ENCODE measurements around the gene ATP1A4.

Gene ATP1A4

DNA sequence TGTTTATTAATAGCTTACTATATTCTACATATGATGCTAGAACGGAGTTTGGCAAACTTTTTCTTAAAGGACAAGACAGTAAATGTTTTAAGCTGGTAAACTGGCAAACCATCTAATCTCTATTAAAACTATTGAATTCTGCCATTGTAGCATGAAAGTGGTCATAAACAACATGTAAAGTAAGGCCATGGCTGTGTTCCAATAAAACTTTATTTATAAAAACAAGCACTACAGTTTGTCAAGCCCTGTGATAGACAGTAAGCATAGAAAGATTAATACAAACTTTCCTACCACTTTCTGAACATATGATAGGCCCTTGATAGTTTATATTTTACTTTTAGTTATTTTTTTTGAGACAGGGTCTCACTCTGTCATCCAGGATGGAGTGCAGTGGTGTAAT lies 76.2 kb downstream of the ATP1A4 start:
- no peak for DNase-seq (ENCODE audit: low read depth)
- TF ChIP-seq, protein P1, sequence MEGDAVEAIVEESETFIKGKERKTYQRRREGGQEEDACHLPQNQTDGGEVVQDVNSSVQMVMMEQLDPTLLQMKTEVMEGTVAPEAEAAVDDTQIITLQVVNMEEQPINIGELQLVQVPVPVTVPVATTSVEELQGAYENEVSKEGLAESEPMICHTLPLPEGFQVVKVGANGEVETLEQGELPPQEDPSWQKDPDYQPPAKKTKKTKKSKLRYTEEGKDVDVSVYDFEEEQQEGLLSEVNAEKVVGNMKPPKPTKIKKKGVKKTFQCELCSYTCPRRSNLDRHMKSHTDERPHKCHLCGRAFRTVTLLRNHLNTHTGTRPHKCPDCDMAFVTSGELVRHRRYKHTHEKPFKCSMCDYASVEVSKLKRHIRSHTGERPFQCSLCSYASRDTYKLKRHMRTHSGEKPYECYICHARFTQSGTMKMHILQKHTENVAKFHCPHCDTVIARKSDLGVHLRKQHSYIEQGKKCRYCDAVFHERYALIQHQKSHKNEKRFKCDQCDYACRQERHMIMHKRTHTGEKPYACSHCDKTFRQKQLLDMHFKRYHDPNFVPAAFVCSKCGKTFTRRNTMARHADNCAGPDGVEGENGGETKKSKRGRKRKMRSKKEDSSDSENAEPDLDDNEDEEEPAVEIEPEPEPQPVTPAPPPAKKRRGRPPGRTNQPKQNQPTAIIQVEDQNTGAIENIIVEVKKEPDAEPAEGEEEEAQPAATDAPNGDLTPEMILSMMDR (conservative IDR thresholded peaks at IDR 0.05; ENCODE audit: control insufficient read depth, insufficient read depth, low read depth, low read length) = no peak
- no peak overlapping the region for H3K4me3 ChIP-seq (ENCODE audit: control insufficient read depth, low read depth, low read length)

- TF ChIP-seq, protein P1 (conservative IDR thresholded peaks at IDR 0.05; ENCODE audit: control insufficient read depth, insufficient read depth, low read depth, low read length) = no peak
- no peak overlapping the region for H3K4me3 ChIP-seq (ENCODE audit: control insufficient read depth, low read depth, low read length)
- no peak for DNase-seq (ENCODE audit: low read depth)
These were observed 77.0 kb downstream of the ATP1A4 start for GRCh38 chr1:160228431-160228830.

DNA sequence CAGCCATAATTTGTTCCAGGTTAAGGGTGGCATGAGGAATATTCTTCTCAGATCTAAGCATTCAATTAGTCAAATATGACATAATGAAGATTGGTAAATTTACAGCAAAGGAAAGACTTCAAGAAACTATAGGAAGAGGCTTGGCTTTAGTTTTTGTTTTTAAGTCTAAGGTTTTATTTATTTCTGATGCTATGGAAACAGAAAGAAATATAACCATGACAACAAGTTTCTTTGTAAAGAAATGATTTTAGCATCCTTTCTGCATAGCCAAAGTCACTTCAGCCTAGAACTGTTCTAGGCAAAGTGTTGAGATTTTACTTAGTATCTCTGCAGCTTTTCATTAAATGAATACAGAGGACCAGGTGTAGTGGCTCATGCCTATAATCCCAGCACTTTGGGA lies 81.5 kb downstream of the ATP1A4 start:
- H3K4me3 ChIP-seq (ENCODE audit: control insufficient read depth, low read depth, low read length) = no peak overlapping the region
- TF ChIP-seq, protein P1 (conservative IDR thresholded peaks at IDR 0.05; ENCODE audit: control insufficient read depth, insufficient read depth, low read depth, low read length) = no peak
- DNase-seq (ENCODE audit: low read depth) = no peak

All from fibroblast of mammary gland (primary cell).